ENCODE results near the gene DIP2C. TPM values are rescaled to one million over a fixed set of nuclear protein-coding genes. Genes with fewer than 3 reads are reported as not detected.
"Not testable (repeated sequence)": the region's sequence is repeated elsewhere in the genome, so short reads cannot be mapped to it uniquely, and the experiment has no call there.

DIP2C gene
- total RNA-seq, 4 donors from 2014 or later, result 13.4 to 32.0 (median 18.4) TPM

DNA sequence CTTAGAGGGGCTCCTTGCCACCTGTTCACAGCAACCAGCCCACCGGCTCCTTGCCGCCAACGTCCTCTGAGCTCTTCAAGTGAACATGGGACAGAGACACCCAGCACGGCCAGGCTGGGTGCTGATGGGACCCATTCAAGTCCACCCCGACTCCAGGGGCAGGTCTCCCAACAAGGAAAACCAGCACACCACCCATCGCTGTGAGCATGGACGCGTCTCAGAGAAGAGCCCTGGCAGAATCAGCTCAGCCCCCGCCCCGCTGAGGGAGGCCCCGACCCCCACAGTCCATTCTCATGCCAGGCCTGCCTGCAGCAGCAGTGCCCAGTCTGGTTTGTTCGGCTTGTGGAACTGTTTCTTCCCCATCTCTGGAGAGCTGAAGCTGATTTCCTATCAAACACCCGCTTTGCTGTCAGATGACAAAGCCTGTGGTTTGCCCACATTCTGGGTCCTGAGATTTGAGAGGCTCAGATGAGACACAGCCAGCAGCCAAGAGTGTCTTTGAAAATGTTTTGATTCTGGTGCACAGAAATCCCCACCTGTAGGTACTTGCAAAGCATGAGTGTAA, 337.6 kb downstream of the DIP2C start:
- H3K9me3 ChIP-seq, result no peaks in the 10 kb centered on the region
- no peaks in the 10 kb centered on the region for H3K27me3 ChIP-seq
- TF ChIP-seq EP300 (IDR thresholded peaks at IDR 0.05; ENCODE audit: low read depth) (no peak), POLR2AphosphoS5 (IDR thresholded peaks at IDR 0.05) (no peak), POLR2A (IDR thresholded peaks at IDR 0.05) (no peak)
- TF ChIP-seq, protein P1, sequence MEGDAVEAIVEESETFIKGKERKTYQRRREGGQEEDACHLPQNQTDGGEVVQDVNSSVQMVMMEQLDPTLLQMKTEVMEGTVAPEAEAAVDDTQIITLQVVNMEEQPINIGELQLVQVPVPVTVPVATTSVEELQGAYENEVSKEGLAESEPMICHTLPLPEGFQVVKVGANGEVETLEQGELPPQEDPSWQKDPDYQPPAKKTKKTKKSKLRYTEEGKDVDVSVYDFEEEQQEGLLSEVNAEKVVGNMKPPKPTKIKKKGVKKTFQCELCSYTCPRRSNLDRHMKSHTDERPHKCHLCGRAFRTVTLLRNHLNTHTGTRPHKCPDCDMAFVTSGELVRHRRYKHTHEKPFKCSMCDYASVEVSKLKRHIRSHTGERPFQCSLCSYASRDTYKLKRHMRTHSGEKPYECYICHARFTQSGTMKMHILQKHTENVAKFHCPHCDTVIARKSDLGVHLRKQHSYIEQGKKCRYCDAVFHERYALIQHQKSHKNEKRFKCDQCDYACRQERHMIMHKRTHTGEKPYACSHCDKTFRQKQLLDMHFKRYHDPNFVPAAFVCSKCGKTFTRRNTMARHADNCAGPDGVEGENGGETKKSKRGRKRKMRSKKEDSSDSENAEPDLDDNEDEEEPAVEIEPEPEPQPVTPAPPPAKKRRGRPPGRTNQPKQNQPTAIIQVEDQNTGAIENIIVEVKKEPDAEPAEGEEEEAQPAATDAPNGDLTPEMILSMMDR (IDR thresholded peaks at IDR 0.05), result no peak
- no peak overlapping the region for H3K4me3 ChIP-seq
- no peaks in the 10 kb centered on the region for H3K4me1 ChIP-seq
- intact Hi-C loops (cut with DNase I; ENCODE audit: low total_unique reads) (no loop called here), in situ Hi-C loops (cut with MboI; ENCODE audit: low pct_ligation_motif_present in 1 of 4, low pct_unique_long_range_greater_than_20kb in 1 of 4, low sequenced_read_pairs in 3 of 4) (no loop called here)
- peaks cover 0 to 8% (median 4%) of the 10 kb centered on the region in 4 donors for H3K36me3 ChIP-seq
- no peak for DNase-seq
- 91% methylated on average over 13 of the region's 13 CpGs; no CpG with 5 or more reads in 1 of the 2 donors for WGBS, 2 donors (ENCODE audit: low coverage in 1 of 2)
- H3K27ac ChIP-seq, result no peak overlapping the region

DNA sequence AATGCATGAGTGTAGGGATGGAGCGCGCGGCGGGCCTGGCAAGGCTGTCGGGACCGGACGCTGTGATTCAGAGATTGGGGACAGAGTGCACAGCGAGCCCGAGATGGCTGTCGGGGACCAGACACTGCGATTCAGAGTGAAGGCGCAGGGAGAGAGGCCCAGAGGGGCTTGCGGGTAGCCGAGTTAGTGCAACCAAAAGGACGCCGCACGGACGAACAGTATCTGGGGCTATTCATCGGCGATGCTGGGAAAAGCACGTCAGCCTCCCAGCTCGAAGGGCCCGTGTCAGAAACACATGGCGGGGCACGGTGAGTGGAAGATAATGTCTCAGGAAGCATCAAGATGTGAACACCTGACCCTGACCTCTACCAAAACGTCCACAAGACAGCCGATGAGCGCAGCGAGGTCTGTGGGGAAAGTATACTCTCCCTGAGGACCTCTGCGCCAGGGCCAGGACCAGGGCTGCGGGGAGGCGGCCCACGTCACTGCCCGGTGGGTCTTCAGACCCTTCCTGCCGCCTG, 338.4 kb downstream of the DIP2C start:
- Histone ChIP-seq H3K9me3 (no peaks in the 10 kb centered on the region), H3K36me3 (peaks cover 0 to 8% (median 4%) of the 10 kb centered on the region in 4 donors), H3K27ac (no peak overlapping the region), H3K27me3 (no peaks in the 10 kb centered on the region), H3K4me3 (no peak overlapping the region), H3K4me1 (no peaks in the 10 kb centered on the region)
- 80 to 91% methylated on average over 1 to 35 of the region's 35 CpGs for WGBS, 2 donors (ENCODE audit: low coverage in 1 of 2)
- intact Hi-C loops (cut with DNase I; ENCODE audit: low total_unique reads) (no loop called here), in situ Hi-C loops (cut with MboI; ENCODE audit: low pct_ligation_motif_present in 1 of 4, low pct_unique_long_range_greater_than_20kb in 1 of 4, low sequenced_read_pairs in 3 of 4) (no loop called here)
- TF ChIP-seq, protein P1 (IDR thresholded peaks at IDR 0.05), result no peak
- TF ChIP-seq POLR2AphosphoS5 (IDR thresholded peaks at IDR 0.05) (no peak), EP300 (IDR thresholded peaks at IDR 0.05; ENCODE audit: low read depth) (no peak), POLR2A (IDR thresholded peaks at IDR 0.05) (no peak)
- no peak for DNase-seq

DNA sequence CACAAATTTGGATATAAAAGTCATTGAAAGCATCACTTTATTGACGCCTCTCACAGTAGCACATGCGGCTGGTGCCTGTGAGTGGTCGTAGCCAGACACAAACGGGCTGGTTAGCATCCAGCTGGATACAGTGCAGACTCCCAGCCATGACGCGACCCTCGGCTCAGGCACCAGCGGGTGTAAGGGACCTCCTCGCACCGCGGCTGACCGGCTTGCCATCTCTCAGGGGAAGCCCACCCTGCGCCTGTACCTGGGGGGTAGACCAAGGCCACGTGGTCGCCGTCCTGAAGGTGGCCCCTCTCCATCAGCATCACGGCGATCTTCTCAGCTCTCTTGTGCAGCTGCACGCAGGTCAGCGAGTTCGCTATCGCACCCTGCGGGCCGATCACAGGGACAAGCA, 340.4 kb downstream of the DIP2C start:
- TF ChIP-seq, protein P1 (IDR thresholded peaks at IDR 0.05), result no peak
- TF ChIP-seq EP300 (IDR thresholded peaks at IDR 0.05; ENCODE audit: low read depth) (no peak), POLR2A (IDR thresholded peaks at IDR 0.05) (no peak), POLR2AphosphoS5 (IDR thresholded peaks at IDR 0.05) (no peak)
- intact Hi-C loops (cut with DNase I; ENCODE audit: low total_unique reads), result no loop called here
- Histone ChIP-seq H3K4me1 (no peaks in the 10 kb centered on the region), H3K27me3 (no peaks in the 10 kb centered on the region), H3K4me3 (no peak overlapping the region), H3K9me3 (no peaks in the 10 kb centered on the region), H3K27ac (no peak overlapping the region), H3K36me3 (peaks cover 0 to 8% (median 4%) of the 10 kb centered on the region in 4 donors)
- no peak for DNase-seq
- in situ Hi-C loops (cut with MboI; ENCODE audit: low pct_ligation_motif_present in 1 of 4, low pct_unique_long_range_greater_than_20kb in 1 of 4, low sequenced_read_pairs in 3 of 4), result no loop called here
- 92% methylated on average over 20 of the region's 24 CpGs; no CpG with 5 or more reads in 1 of the 2 donors for WGBS, 2 donors (ENCODE audit: low coverage in 1 of 2)

DNA sequence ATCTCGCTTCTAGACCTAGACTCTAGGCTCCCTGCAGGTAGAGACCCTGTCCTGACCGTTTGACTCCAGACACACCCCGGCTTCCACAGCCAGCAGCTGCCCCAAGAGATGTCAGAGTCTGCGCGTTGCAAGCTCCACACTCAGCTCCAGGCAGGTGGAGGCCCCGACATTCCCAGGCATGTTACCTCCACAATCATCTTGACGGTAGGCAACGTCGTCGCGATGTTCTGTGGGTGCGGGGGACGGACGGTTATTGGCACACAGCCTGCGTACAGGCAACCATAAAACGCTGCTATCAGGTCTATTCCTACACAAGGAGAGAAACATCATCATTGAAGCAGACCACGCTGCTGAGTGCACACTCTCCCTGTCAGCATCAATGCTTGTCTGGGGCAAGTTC, 341.0 kb downstream of the DIP2C start:
- no peaks in the 10 kb centered on the region for H3K4me1 ChIP-seq
- H3K36me3 ChIP-seq, result peaks cover 0 to 8% (median 4%) of the 10 kb centered on the region in 4 donors
- no peaks in the 10 kb centered on the region for H3K9me3 ChIP-seq
- no peak overlapping the region for H3K4me3 ChIP-seq
- no peak for TF ChIP-seq POLR2AphosphoS5 (IDR thresholded peaks at IDR 0.05)
- no peak for TF ChIP-seq EP300 (IDR thresholded peaks at IDR 0.05; ENCODE audit: low read depth)
- TF ChIP-seq POLR2A (IDR thresholded peaks at IDR 0.05), result no peak
- TF ChIP-seq, protein P1 (IDR thresholded peaks at IDR 0.05), result no peak
- no peak overlapping the region for H3K27ac ChIP-seq
- intact Hi-C loops (cut with DNase I; ENCODE audit: low total_unique reads), result no loop called here
- no peak for DNase-seq
- in situ Hi-C loops (cut with MboI; ENCODE audit: low pct_ligation_motif_present in 1 of 4, low pct_unique_long_range_greater_than_20kb in 1 of 4, low sequenced_read_pairs in 3 of 4), result no loop called here
- 96 to 100% methylated on average over 1 to 17 of the region's 17 CpGs for WGBS, 2 donors (ENCODE audit: low coverage in 1 of 2)
- no peaks in the 10 kb centered on the region for H3K27me3 ChIP-seq

DNA sequence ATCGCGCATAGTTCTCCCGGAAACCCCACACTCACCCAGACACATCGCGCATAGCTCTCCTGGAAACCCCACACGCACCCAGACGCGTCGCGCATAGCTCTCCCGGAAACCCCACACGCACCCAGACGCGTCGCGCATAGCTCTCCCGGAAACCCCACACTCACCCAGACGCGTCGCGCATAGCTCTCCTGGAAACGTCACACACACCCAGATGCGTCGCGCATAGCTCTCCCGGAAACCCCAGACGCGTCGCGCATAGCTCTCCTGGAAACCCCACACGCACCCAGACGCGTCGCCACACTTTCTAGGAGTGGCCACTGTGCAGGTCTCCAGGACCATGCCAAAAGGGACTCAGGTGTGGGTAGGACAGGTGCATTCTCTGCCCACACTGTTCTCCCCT, 341.7 kb downstream of the DIP2C start:
- 90 to 91% methylated on average over 26 to 34 of the region's 34 CpGs for WGBS, 2 donors (ENCODE audit: low coverage in 1 of 2)
- H3K4me1 ChIP-seq; intact Hi-C loops (cut with DNase I; ENCODE audit: low total_unique reads); H3K27ac ChIP-seq; in situ Hi-C loops (cut with MboI; ENCODE audit: low pct_ligation_motif_present in 1 of 4, low pct_unique_long_range_greater_than_20kb in 1 of 4, low sequenced_read_pairs in 3 of 4); H3K4me3 ChIP-seq; H3K27me3 ChIP-seq; DNase-seq; H3K9me3 ChIP-seq; H3K36me3 ChIP-seq: not testable (repeated sequence)

DNA sequence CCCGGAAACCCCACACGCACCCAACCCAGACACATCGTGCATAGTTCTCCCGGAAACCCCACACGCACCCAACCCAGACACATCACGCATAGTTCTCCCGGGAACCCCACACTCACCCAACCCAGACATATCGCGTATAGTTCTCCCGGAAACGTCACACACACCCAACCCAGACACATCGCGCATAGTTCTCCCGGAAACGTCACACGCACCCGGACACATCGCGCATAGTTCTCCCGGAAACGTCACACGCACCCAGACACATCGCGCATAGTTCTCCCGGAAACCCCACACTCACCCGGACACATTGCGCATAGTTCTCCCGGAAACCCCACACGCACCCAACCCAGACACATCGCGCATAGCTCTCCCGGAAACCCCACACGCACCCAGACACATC, 342.3 kb downstream of the DIP2C start:
- intact Hi-C loops (cut with DNase I; ENCODE audit: low total_unique reads); DNase-seq: not testable (repeated sequence)

More for the DNA sequence above, 342.3 kb downstream of the DIP2C start:
- H3K27ac ChIP-seq; H3K9me3 ChIP-seq; H3K27me3 ChIP-seq; H3K4me3 ChIP-seq; in situ Hi-C loops (cut with MboI; ENCODE audit: low pct_ligation_motif_present in 1 of 4, low pct_unique_long_range_greater_than_20kb in 1 of 4, low sequenced_read_pairs in 3 of 4); H3K36me3 ChIP-seq; H3K4me1 ChIP-seq: not testable (repeated sequence)
- WGBS, 2 donors (ENCODE audit: low coverage in 1 of 2), result 90% methylated on average over 32 of the region's 33 CpGs; no CpG with 5 or more reads in 1 of the 2 donors

Measured in transverse colon (tissue), 4 donors.